Measurements from ENCODE around the gene APOL5.

Gene APOL5

GRCh38 chr22:35742342-35743100 lies 24.8 kb downstream of the APOL5 start:
- peak; percentile 93 for DNase-seq (ENCODE audit: low read depth)

- DNase-seq (ENCODE audit: low read depth) = peak; percentile 56
These were observed 25.7 kb downstream of the APOL5 start for GRCh38 chr22:35743326-35743860.

- DNase-seq (ENCODE audit: low read depth) = no peak
These were observed 28.6 kb downstream of the APOL5 start for GRCh38 chr22:35746248-35746647.

GRCh38 chr22:35746946-35747703 lies 29.5 kb downstream of the APOL5 start:
- peak; percentile 45 for DNase-seq (ENCODE audit: low read depth)

- DNase-seq (ENCODE audit: low read depth) = peak; percentile 55
These were observed 32.1 kb downstream of the APOL5 start for GRCh38 chr22:35749808-35750207.

GRCh38 chr22:35752006-35752862 lies 34.6 kb downstream of the APOL5 start:
- no peak for DNase-seq (ENCODE audit: low read depth)

GRCh38 chr22:35752863-35753189 lies 35.2 kb downstream of the APOL5 start:
- peak; percentile 25 for DNase-seq (ENCODE audit: low read depth)

- DNase-seq (ENCODE audit: low read depth) = no peak
These were observed 37.1 kb downstream of the APOL5 start for GRCh38 chr22:35754761-35755160.

GRCh38 chr22:35756722-35757121 lies 39.0 kb downstream of the APOL5 start:
- no peak for DNase-seq (ENCODE audit: low read depth)

GRCh38 chr22:35758394-35758793 lies 40.7 kb downstream of the APOL5 start:
- no peak for DNase-seq (ENCODE audit: low read depth)

- DNase-seq (ENCODE audit: low read depth) = peak; percentile 35
These were observed 43.4 kb downstream of the APOL5 start for GRCh38 chr22:35761037-35761436.

- DNase-seq (ENCODE audit: low read depth) = peak; percentile 54
These were observed 49.2 kb downstream of the APOL5 start for GRCh38 chr22:35766654-35767580.

- no peak for DNase-seq (ENCODE audit: low read depth)
These were observed 52.3 kb downstream of the APOL5 start for GRCh38 chr22:35769974-35770373.

GRCh38 chr22:35775339-35775738 lies 57.7 kb downstream of the APOL5 start:
- no peak for DNase-seq (ENCODE audit: low read depth)

GRCh38 chr22:35777335-35777975 lies 59.8 kb downstream of the APOL5 start:
- DNase-seq (ENCODE audit: low read depth) = peak; percentile 83

All from EH (cell line).